K562 (cell line): Measurements from ENCODE around the gene IL11. TPM values are rescaled to one million over a fixed set of nuclear protein-coding genes. Genes with fewer than 3 reads are reported as not detected.

Experiments
- BRF2 ChIP-seq: IDR thresholded peaks from 3 replicates; pipeline ENCODE4 v1.6.1; 2011; ENCODE audit warnings: borderline replicate concordance, mild to moderate bottlenecking; ENCODE audit not compliant: insufficient read length, insufficient read depth
- CTCF ChIP-seq, 3 experiments: IDR thresholded peaks in 2 of 3; conservative IDR thresholded peaks in 1 of 3; 2 replicates each; pipeline ENCODE4 v1.5.1; 2011 to 2012; ENCODE audit warnings: low read length in 3 of 3, mild to moderate bottlenecking in 3 of 3, control low read depth in 2 of 3, improper control_type of control experiment in 1 of 3, inconsistent platforms in 1 of 3, low read depth in 1 of 3, mixed read lengths in 1 of 3, moderate library complexity in 1 of 3; ENCODE audit not compliant: insufficient read depth in 2 of 3
- E2F8 ChIP-seq: fragments of 450-650 bp; IDR thresholded peaks from 2 replicates; pipeline ENCODE4 v1.7.1; 2018; ENCODE audit warnings: mild to moderate bottlenecking, low read depth; ENCODE audit not compliant: partially characterized antibody
- EP300 ChIP-seq: IDR thresholded peaks from 2 replicates; pipeline ENCODE4 v1.6.1; 2012; ENCODE audit warnings: low read length, improper control_type of control experiment
- HDGF ChIP-seq: fragments of 450-650 bp; IDR thresholded peaks from 2 replicates; pipeline ENCODE4 v1.6.1; 2016
- KHSRP ChIP-seq: fragments of 450-650 bp; IDR thresholded peaks from 2 replicates; pipeline ENCODE4 v1.6.1; 2017
- NR0B1 ChIP-seq: fragments of 450-650 bp; IDR thresholded peaks from one replicate; pipeline ENCODE4 v1.6.1; 2018; ENCODE audit warnings: mild to moderate bottlenecking, moderate library complexity; ENCODE audit not compliant: partially characterized antibody
- POLR2B ChIP-seq: fragments of 450-650 bp; IDR thresholded peaks from 2 replicates; pipeline ENCODE4 v1.6.1; 2018; ENCODE audit warnings: low read depth; ENCODE audit not compliant: partially characterized antibody
- POLR2G ChIP-seq: fragments of 200-400 bp; formaldehyde crosslinking; IDR thresholded peaks from 2 replicates; pipeline ENCODE4 v1.6.1; 2017; ENCODE audit warnings: low read depth, mild to moderate bottlenecking, antibody characterized with exemption, low read length, moderate library complexity
- RBFOX2 ChIP-seq: fragments of 200-400 bp; formaldehyde crosslinking; IDR thresholded peaks from 2 replicates; pipeline ENCODE4 v1.6.1; 2017; ENCODE audit warnings: low read depth, mild to moderate bottlenecking, low read length, moderate library complexity
- RFX7 ChIP-seq: fragments of 250-450 bp; sonication (Bioruptor Pico); IDR thresholded peaks from 2 replicates; pipeline ENCODE4 v1.5.1; 2021; ENCODE audit warnings: mild to moderate bottlenecking
- ZBTB5 ChIP-seq: fragments of 450-650 bp; IDR thresholded peaks from 2 replicates; pipeline ENCODE4 v1.6.1; 2017; ENCODE audit warnings: antibody characterized with exemption
- ZNF23 ChIP-seq: fragments of 250-450 bp; sonication (Bioruptor Pico); IDR thresholded peaks from 2 replicates; pipeline ENCODE4 v1.4.0; 2020; ENCODE audit warnings: mild to moderate bottlenecking
- ZNF431 ChIP-seq: sonication (generic); formaldehyde crosslinking; IDR thresholded peaks from 2 replicates; pipeline ENCODE4 v1.8.0; 2022; ENCODE audit warnings: mild to moderate bottlenecking, missing genetic modification reagents
- ZNF507 ChIP-seq: conservative IDR thresholded peaks from 2 replicates; pipeline ENCODE4 v1.6.1; 2017; ENCODE audit warnings: missing genetic modification characterization, missing compliant biosample characterization
- polyA plus RNA-seq, 8 experiments: library from polyadenylated mRNA; depleted of rRNA in 4 of 8; stranded (reverse) in 5 of 8; unstranded in 3 of 8; fragments of >200 nt; fragmentation: Nextera tagmentation in 2 of 8; fragmentation: Illumina TruSeq in 1 of 8; extraction: Ambion mirVana in 2 of 8; extraction: Trizol in 1 of 8; gene quantifications; 2 replicates each; pipeline versions ENCODE4 v1.2.1 to v1.2.3, GENCODE V29; 2011 to 2014; ENCODE audit warnings: inconsistent platforms in 1 of 8, missing spikeins in 1 of 8
- total RNA-seq, 7 experiments: library from RNA; depleted of rRNA in 6 of 7; stranded (reverse); fragments of >200 nt in 6 of 7; fragmentation: Illumina TruSeq in 2 of 7; extraction: Trizol in 2 of 7; gene quantifications; 2 replicates each; pipeline versions ENCODE4 v1.2.1 to v1.2.3, GENCODE V29; 2011 to 2021; ENCODE audit warnings: low replicate concordance in 1 of 7

Gene IL11
- total and polyA plus RNA-seq, 9 of the 15 experiments (the other 6 are each of a cell fraction or from before 2014, with no cell fraction given): 0.04 to 0.42 (median 0.06) TPM; not detected in 6

GRCh38 chr19:55407800-55408532 lies 37.7 kb upstream of the IL11 start (continued):
- TF ChIP-seq BRF2: no peak
- peak; percentile 94 for TF ChIP-seq POLR2B
- TF ChIP-seq RFX7 (CRISPR knock-in tag): no peak
- TF ChIP-seq EP300: peak; percentile 30
- no peak for TF ChIP-seq CTCF (IDR thresholded peaks at IDR 0.05 in 2 of 3, conservative IDR thresholded peaks at IDR 0.05 in 1 of 3; ENCODE audit: insufficient read depth in 2 of 3, low read depth in 1 of 3, low read length in 3 of 3)
- no peak for TF ChIP-seq ZBTB5
- no peak; the same call in 1 of the 2 replicates for TF ChIP-seq POLR2G
- no peak for TF ChIP-seq ZNF23 (CRISPR knock-in tag)
- TF ChIP-seq ZNF507: no peak
- peak; percentile 80 for TF ChIP-seq E2F8
- TF ChIP-seq NR0B1: no peak
- peak; percentile 88 for TF ChIP-seq RBFOX2
- TF ChIP-seq ZNF431 (CRISPR knock-in tag): peak; percentile 72; the same call in 1 of the 2 replicates
- peak; percentile 69 for TF ChIP-seq KHSRP
- no peak for TF ChIP-seq HDGF
